Fibroblast of pulmonary artery (primary cell): ENCODE results near the gene IGF2BP3.

Experiments
- DNase-seq: peaks from one replicate; pipeline ENCODE4 v3.0.0-alpha.2; 2010; ENCODE audit warnings: low read depth
- H3K4me3 ChIP-seq: replicated peaks from 2 replicates; pipeline ENCODE4 v1.5.1; 2011; ENCODE audit warnings: low read depth, mild to moderate bottlenecking, control low read depth, low read length, moderate library complexity
- CTCF ChIP-seq: IDR thresholded peaks from 2 replicates; pipeline ENCODE4 v1.5.1; 2011; ENCODE audit warnings: mild to moderate bottlenecking, control low read depth, low read length, inconsistent platforms; ENCODE audit errors: missing control alignments

Gene IGF2BP3

GRCh38 chr7:23467291-23467805 lies 2.9 kb downstream of the IGF2BP3 start:
- no peak for DNase-seq
- TF ChIP-seq CTCF, result no peak
- peak overlapping the region; percentile 72 for H3K4me3 ChIP-seq

- H3K4me3 ChIP-seq, result no peak overlapping the region
- DNase-seq, result peak; percentile 72
- TF ChIP-seq CTCF, result peak; percentile 47
These were observed 7.4 kb downstream of the IGF2BP3 start for GRCh38 chr7:23462846-23463245.

GRCh38 chr7:23458044-23458443 lies 12.2 kb downstream of the IGF2BP3 start:
- DNase-seq, result no peak
- H3K4me3 ChIP-seq, result no peak overlapping the region
- no peak for TF ChIP-seq CTCF

- no peak for DNase-seq
- no peak for TF ChIP-seq CTCF
- H3K4me3 ChIP-seq, result no peak overlapping the region
These were observed 14.2 kb downstream of the IGF2BP3 start for GRCh38 chr7:23456093-23456492.

- no peak overlapping the region for H3K4me3 ChIP-seq
- no peak for TF ChIP-seq CTCF
- no peak for DNase-seq
These were observed 15.3 kb downstream of the IGF2BP3 start for GRCh38 chr7:23454881-23455526.

- no peak overlapping the region for H3K4me3 ChIP-seq
- DNase-seq, result no peak
- no peak for TF ChIP-seq CTCF
These were observed 19.8 kb downstream of the IGF2BP3 start for GRCh38 chr7:23450518-23450917.

GRCh38 chr7:23449941-23450340 lies 20.4 kb downstream of the IGF2BP3 start:
- no peak for TF ChIP-seq CTCF

More at GRCh38 chr7:23449941-23450340, 20.4 kb downstream of the IGF2BP3 start:
- no peak overlapping the region for H3K4me3 ChIP-seq
- DNase-seq, result no peak
